OCI-LY1 (cell line): ENCODE measurements around the gene ELAC2.

Source experiments
- H2AFZ ChIP-seq: fragments of 200-600 bp; sonication (generic), shearing (Covaris generic); 2 replicates; pipeline ENCODE4 v1.6.0; 2014; ENCODE audit warnings: antibody characterized with exemption, mild to moderate bottlenecking, low read length
- H3F3A ChIP-seq: fragments of 200-600 bp; sonication (generic), shearing (Covaris generic); 2 replicates; pipeline ENCODE4 v1.6.0; 2014; ENCODE audit warnings: mild to moderate bottlenecking, antibody characterized with exemption, low read length, moderate library complexity; ENCODE audit not compliant: insufficient read depth
- H3K27ac ChIP-seq: fragments of 200-600 bp; sonication (generic); 2 replicates; pipeline ENCODE4 v1.5.1; 2014; ENCODE audit warnings: low read length, mixed run types, mild to moderate bottlenecking, low read depth; ENCODE audit not compliant: poor library complexity, severe bottlenecking
- H3K27me3 ChIP-seq: fragments of 200-600 bp; sonication (generic); 2 replicates; pipeline ENCODE4 v1.6.0; 2014; ENCODE audit warnings: antibody characterized with exemption, mild to moderate bottlenecking, low read length, moderate library complexity; ENCODE audit not compliant: insufficient read depth
- H3K36me3 ChIP-seq: fragments of 200-600 bp; sonication (generic); 2 replicates; pipeline ENCODE4 v1.6.1; 2014; ENCODE audit warnings: mild to moderate bottlenecking, antibody characterized with exemption, low read length, moderate library complexity, mixed read lengths; ENCODE audit not compliant: insufficient read depth
- H3K4me1 ChIP-seq: fragments of 200-600 bp; sonication (generic); 2 replicates; pipeline ENCODE4 v1.5.1; 2014; ENCODE audit warnings: mild to moderate bottlenecking, low read length, moderate library complexity; ENCODE audit not compliant: insufficient read depth, severe bottlenecking
- H3K4me2 ChIP-seq: fragments of 200-600 bp; sonication (generic), shearing (Covaris generic); 2 replicates; pipeline ENCODE4 v1.6.1; 2014; ENCODE audit warnings: low read length
- H3K4me3 ChIP-seq: fragments of 200-600 bp; sonication (generic); 2 replicates; pipeline ENCODE4 v1.5.1; 2014; ENCODE audit warnings: low read length, low read depth, mild to moderate bottlenecking, mixed read lengths; ENCODE audit not compliant: poor library complexity, severe bottlenecking
- H3K79me2 ChIP-seq: fragments of 200-600 bp; shearing (Covaris generic); 2 replicates; pipeline ENCODE4 v1.6.1; 2016; ENCODE audit warnings: mixed run types, low read length, mixed read lengths; ENCODE audit not compliant: insufficient read depth
- H3K9ac ChIP-seq: fragments of 200-600 bp; sonication (generic), shearing (Covaris generic); 2 replicates; pipeline ENCODE4 v1.6.1; 2014; ENCODE audit warnings: mild to moderate bottlenecking, low read length, mixed read lengths
- H3K9me2 ChIP-seq: fragments of 200-600 bp; sonication (generic), shearing (Covaris generic); 2 replicates; pipeline ENCODE4 v1.6.1; 2014; ENCODE audit warnings: low read depth, mild to moderate bottlenecking, low read length, mixed read lengths
- H3K9me3 ChIP-seq: fragments of 200-600 bp; shearing (Covaris generic); 2 replicates; pipeline ENCODE4 v1.6.1; 2014; ENCODE audit warnings: low read length, mixed read lengths
- H4K20me1 ChIP-seq: fragments of 200-600 bp; sonication (generic), shearing (Covaris generic); 2 replicates; pipeline ENCODE4 v1.6.0; 2016; ENCODE audit warnings: mild to moderate bottlenecking, low read length; ENCODE audit not compliant: insufficient read depth
- EZH2 ChIP-seq: fragments of 200-600 bp; sonication (generic), shearing (Covaris generic); IDR thresholded peaks from 2 replicates; pipeline ENCODE4 v1.8.0; 2017; ENCODE audit warnings: borderline replicate concordance, mixed run types, mild to moderate bottlenecking, antibody characterized with exemption, low read length, moderate library complexity, mixed read lengths
- TF ChIP-seq, protein P1 (sequence below): fragments of 200-600 bp; sonication (generic), shearing (Covaris generic); IDR thresholded peaks from 2 replicates; pipeline ENCODE4 v1.5.1; 2017; ENCODE audit warnings: mild to moderate bottlenecking, antibody characterized with exemption, low read length, moderate library complexity, mixed read lengths

The ELAC2 gene

DNA sequence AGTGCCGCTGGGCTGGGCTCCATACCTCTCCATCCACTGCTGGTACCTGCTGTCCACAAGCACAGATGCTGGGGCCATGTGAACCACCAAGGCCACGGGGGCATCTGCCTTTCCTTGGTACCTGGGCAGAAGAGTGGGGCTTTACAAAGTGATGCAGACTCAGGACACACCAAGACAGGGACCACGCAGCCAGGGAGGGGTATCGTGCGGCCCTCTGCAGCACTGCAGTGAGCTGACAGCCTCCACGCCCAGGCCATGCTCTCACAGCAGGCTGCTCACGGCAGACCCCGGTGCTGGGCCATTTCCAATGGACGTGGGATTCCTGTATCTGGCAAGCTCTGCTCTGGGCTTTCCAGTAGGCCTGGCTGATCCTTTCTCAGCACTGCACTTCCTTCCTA, 14.4 kb downstream of the ELAC2 start:
- no peaks in the 10 kb centered on the region for H3K4me1 ChIP-seq
- no peak overlapping the region for H2AFZ ChIP-seq
- no peaks in the 10 kb centered on the region for H3K27me3 ChIP-seq
- H3F3A ChIP-seq: no peaks in the 10 kb centered on the region
- H4K20me1 ChIP-seq: no peaks in the 10 kb centered on the region
- H3K27ac ChIP-seq: no peak overlapping the region
- H3K9me3 ChIP-seq: no peaks in the 10 kb centered on the region
- TF ChIP-seq, protein P1, sequence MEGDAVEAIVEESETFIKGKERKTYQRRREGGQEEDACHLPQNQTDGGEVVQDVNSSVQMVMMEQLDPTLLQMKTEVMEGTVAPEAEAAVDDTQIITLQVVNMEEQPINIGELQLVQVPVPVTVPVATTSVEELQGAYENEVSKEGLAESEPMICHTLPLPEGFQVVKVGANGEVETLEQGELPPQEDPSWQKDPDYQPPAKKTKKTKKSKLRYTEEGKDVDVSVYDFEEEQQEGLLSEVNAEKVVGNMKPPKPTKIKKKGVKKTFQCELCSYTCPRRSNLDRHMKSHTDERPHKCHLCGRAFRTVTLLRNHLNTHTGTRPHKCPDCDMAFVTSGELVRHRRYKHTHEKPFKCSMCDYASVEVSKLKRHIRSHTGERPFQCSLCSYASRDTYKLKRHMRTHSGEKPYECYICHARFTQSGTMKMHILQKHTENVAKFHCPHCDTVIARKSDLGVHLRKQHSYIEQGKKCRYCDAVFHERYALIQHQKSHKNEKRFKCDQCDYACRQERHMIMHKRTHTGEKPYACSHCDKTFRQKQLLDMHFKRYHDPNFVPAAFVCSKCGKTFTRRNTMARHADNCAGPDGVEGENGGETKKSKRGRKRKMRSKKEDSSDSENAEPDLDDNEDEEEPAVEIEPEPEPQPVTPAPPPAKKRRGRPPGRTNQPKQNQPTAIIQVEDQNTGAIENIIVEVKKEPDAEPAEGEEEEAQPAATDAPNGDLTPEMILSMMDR: peak; percentile 34; the same call in 1 of the 2 replicates
- no peak for TF ChIP-seq EZH2
- peaks cover 84% of the 10 kb centered on the region for H3K36me3 ChIP-seq
- H3K4me2 ChIP-seq: no peak overlapping the region
- no peak overlapping the region for H3K4me3 ChIP-seq
- H3K9ac ChIP-seq: no peak overlapping the region
- H3K9me2 ChIP-seq: no peaks in the 10 kb centered on the region
- no peaks in the 10 kb centered on the region for H3K79me2 ChIP-seq

GRCh38 chr17:13002761-13003453, 14.9 kb downstream of the ELAC2 start:
- Histone ChIP-seq H3K9me2 (no peaks in the 10 kb centered on the region), H3K4me3 (no peak overlapping the region), H4K20me1 (no peaks in the 10 kb centered on the region), H3K27ac (no peak overlapping the region), H3K79me2 (no peaks in the 10 kb centered on the region), H3K9ac (no peak overlapping the region), H3K4me2 (no peak overlapping the region), H3K4me1 (no peaks in the 10 kb centered on the region), H2AFZ (no peak overlapping the region), H3K36me3 (peaks cover 85% of the 10 kb centered on the region), H3K27me3 (no peaks in the 10 kb centered on the region), H3F3A (no peaks in the 10 kb centered on the region), H3K9me3 (no peaks in the 10 kb centered on the region)
- TF ChIP-seq EZH2: no peak
- TF ChIP-seq, protein P1: peak; percentile 95

GRCh38 chr17:13001991-13002615, 15.7 kb downstream of the ELAC2 start:
- no peaks in the 10 kb centered on the region for H3K4me1 ChIP-seq
- no peaks in the 10 kb centered on the region for H3K9me3 ChIP-seq
- H3K9me2 ChIP-seq: no peaks in the 10 kb centered on the region
- no peak overlapping the region for H3K4me3 ChIP-seq
- TF ChIP-seq, protein P1: no peak
- no peak for TF ChIP-seq EZH2
- H3K27me3 ChIP-seq: no peaks in the 10 kb centered on the region
- H3K4me2 ChIP-seq: no peak overlapping the region
- H3F3A ChIP-seq: no peaks in the 10 kb centered on the region
- H4K20me1 ChIP-seq: no peaks in the 10 kb centered on the region
- H3K27ac ChIP-seq: no peak overlapping the region
- no peaks in the 10 kb centered on the region for H3K79me2 ChIP-seq
- no peak overlapping the region for H2AFZ ChIP-seq
- H3K36me3 ChIP-seq: peaks cover 86% of the 10 kb centered on the region
- H3K9ac ChIP-seq: no peak overlapping the region
